Activated gamma-delta T cell treated with anti-CD3 and anti-CD28 coated beads, Interleukin-2, amount 50 U/mL, for 16 hours (primary cell): Measurements from ENCODE around the gene NSUN6.

Experiments used
- DNase-seq: peaks from one replicate; pipeline ENCODE4 v3.0.0-alpha.2; 2020; ENCODE audit warnings: low read depth

NSUN6 gene

DNA sequence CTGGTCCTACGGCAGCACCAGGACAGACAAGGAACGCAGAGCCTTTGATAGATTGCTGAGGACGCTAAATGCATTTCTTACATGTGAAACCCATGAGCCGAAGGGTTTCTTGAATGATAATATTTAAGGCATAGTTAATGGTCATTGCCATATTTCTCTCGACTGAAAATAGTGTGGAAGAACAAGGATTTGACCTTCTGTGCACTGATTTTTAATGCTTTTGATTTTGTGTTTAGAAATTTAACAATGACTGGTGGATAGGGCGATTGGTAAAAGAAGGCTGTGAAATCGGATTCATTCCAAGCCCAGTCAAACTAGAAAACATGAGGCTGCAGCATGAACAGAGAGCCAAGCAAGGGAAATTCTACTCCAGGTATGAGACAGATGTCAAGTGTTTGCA lies 150.8 kb downstream of the NSUN6 start:
- DNase-seq, result no peak

DNA sequence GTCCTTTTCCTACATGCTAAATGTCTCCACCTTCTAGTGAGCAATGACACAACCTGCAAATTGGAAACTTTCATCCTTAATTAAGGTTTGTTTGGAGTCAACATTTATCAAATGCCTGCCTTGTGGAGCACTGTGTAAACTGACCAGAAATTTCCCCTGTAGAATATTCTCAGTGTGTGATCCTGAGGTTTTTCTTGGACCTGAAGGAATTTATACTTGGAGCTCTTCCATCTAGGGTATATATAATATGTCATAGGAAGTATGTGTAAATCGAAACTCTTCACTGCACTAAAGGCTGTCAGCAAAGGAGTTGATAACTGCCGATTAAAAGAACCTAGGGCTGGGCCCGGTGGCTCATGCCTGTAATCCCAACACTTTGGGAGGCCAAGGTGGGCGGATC lies 152.4 kb downstream of the NSUN6 start:
- no peak for DNase-seq

DNA sequence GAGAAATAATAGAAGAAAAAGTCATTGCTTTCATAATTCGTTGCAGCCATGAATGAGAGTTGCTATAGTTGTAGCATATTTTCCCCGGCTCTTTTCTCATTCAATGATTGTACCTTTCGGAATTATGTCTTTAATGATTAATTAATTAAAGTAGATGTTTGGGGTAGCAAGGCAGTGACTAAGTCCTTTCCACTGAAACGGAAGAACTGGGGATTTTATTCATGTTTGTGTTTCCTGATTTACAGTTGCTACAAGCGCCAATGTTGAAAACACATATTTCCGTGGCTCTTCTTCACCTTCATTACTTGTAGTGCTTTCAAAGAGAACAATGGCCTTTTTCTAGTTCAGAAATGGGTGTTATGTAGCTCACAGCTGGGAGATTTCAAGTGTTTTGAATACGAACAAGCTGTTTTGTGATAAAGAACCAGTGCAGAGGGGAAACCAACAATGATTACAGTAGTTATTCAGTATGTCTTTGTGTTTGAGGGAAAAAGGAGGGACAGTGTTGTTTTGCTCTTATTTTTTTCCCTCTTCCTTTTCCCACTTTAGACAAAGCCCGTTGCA lies 153.5 kb downstream of the NSUN6 start:
- DNase-seq, result no peak
